HEK293 (cell line): ENCODE results near the gene CDC5L.

Experiments
- CTCF ChIA-PET: fragments of 350-600 bp; formaldehyde crosslinking; extraction: SDS; loops from one replicate; lab custom pipeline; 2021; ENCODE audit warnings: antibody characterized with exemption; lab: Yijun Ruan, JAX
- POLR2A ChIA-PET: fragments of 300-600 bp; formaldehyde crosslinking; extraction: SDS; loops from one replicate; lab custom pipeline; 2020; ENCODE audit warnings: antibody characterized with exemption, inconsistent platforms; lab: Yijun Ruan, JAX
- H3K27ac ChIP-seq: fragments of 200-500 bp; sonication (Bioruptor generic); 2 replicates; pipeline ENCODE4 v1.5.1; 2014; ENCODE audit warnings: low read depth, low read length, control low read depth, inconsistent platforms; ENCODE audit errors: extremely low read depth
- H3K36me3 ChIP-seq, 2 experiments: fragments of 200-500 bp in 1 of 2; sonication (Bioruptor generic) in 1 of 2; 1 replicate in 1 of 2; 2 replicates in 1 of 2; pipeline ENCODE4 v1.5.1; 2014 to 2017; ENCODE audit warnings: inconsistent platforms in 2 of 2, low read length in 2 of 2; ENCODE audit not compliant: control insufficient read depth in 2 of 2, insufficient read depth in 1 of 2
- H3K4me1 ChIP-seq: fragments of 200-500 bp; sonication (Bioruptor generic); 2 replicates; pipeline ENCODE4 v1.5.1; 2014; ENCODE audit warnings: mild to moderate bottlenecking, low read length, inconsistent platforms; ENCODE audit not compliant: control insufficient read depth, insufficient read depth
- H3K4me3 ChIP-seq: 2 replicates; pipeline ENCODE4 v1.5.1; 2011; ENCODE audit warnings: low read depth, mild to moderate bottlenecking, control low read depth, low read length, moderate library complexity
- H3K9me3 ChIP-seq: fragments of 200-500 bp; sonication (Bioruptor generic); 2 replicates; pipeline ENCODE4 v1.5.1; 2014; ENCODE audit warnings: low read depth, low read length, inconsistent platforms; ENCODE audit not compliant: control insufficient read depth, insufficient read depth
- ATF2 ChIP-seq: fragments of 450-650 bp; formaldehyde crosslinking; IDR thresholded peaks from 2 replicates; pipeline ENCODE4 v1.5.1; 2016; ENCODE audit warnings: missing biosample characterization, missing genetic modification characterization, low read depth
- GLIS2 ChIP-seq: fragments of 450-650 bp; formaldehyde crosslinking; IDR thresholded peaks from 2 replicates; pipeline ENCODE4 v1.5.1; 2016; ENCODE audit warnings: missing biosample characterization, missing genetic modification characterization
- HOXC10 ChIP-seq: sonication (generic); formaldehyde crosslinking; IDR thresholded peaks from 2 replicates; pipeline ENCODE4 v1.8.1; 2023; ENCODE audit warnings: mild to moderate bottlenecking, missing genetic modification reagents
- HOXD13 ChIP-seq: sonication (generic); formaldehyde crosslinking; IDR thresholded peaks from 2 replicates; pipeline ENCODE4 v1.8.0; 2022; ENCODE audit warnings: missing genetic modification reagents, borderline replicate concordance
- MEIS1 ChIP-seq: sonication (generic); formaldehyde crosslinking; IDR thresholded peaks from 2 replicates; pipeline ENCODE4 v1.8.1; 2022; ENCODE audit warnings: missing genetic modification reagents, mild to moderate bottlenecking, borderline replicate concordance
- MZF1 ChIP-seq: fragments of 450-650 bp; formaldehyde crosslinking; IDR thresholded peaks from 2 replicates; pipeline ENCODE4 v1.5.1; 2017; ENCODE audit warnings: missing biosample characterization, missing genetic modification characterization, borderline replicate concordance
- PRDM1 ChIP-seq: fragments of 450-650 bp; formaldehyde crosslinking; IDR thresholded peaks from 2 replicates; pipeline ENCODE4; 2016; ENCODE audit warnings: missing biosample characterization, missing genetic modification characterization
- SCRT2 ChIP-seq: fragments of 450-650 bp; formaldehyde crosslinking; IDR thresholded peaks from 2 replicates; pipeline ENCODE4 v1.5.1; 2016; ENCODE audit warnings: missing biosample characterization, missing genetic modification characterization
- SETDB1 ChIP-seq: IDR thresholded peaks from one replicate; pipeline ENCODE4 v1.6.1; 2017; ENCODE audit warnings: mild to moderate bottlenecking, low read length, moderate library complexity, mixed read lengths; ENCODE audit not compliant: insufficient read length
- SP3 ChIP-seq: fragments of 450-650 bp; formaldehyde crosslinking; IDR thresholded peaks from 2 replicates; pipeline ENCODE4 v1.5.1; 2016; ENCODE audit warnings: missing biosample characterization, missing genetic modification characterization
- ZBTB20 ChIP-seq: fragments of 450-650 bp; formaldehyde crosslinking; IDR thresholded peaks from 2 replicates; pipeline ENCODE4 v1.5.1; 2016; ENCODE audit warnings: missing biosample characterization, missing genetic modification characterization
- ZFP41 ChIP-seq: fragments of 450-650 bp; formaldehyde crosslinking; IDR thresholded peaks from 2 replicates; pipeline ENCODE4 v1.5.1; 2016; ENCODE audit warnings: missing biosample characterization, missing genetic modification characterization, borderline replicate concordance
- ZIC2 ChIP-seq: fragments of 450-650 bp; formaldehyde crosslinking; IDR thresholded peaks from 2 replicates; pipeline ENCODE4 v1.5.1; 2016; ENCODE audit warnings: missing biosample characterization, missing genetic modification characterization
- ZNF19 ChIP-seq: fragments of 450-650 bp; formaldehyde crosslinking; IDR thresholded peaks from 2 replicates; pipeline ENCODE4; 2016; ENCODE audit warnings: missing biosample characterization, missing genetic modification characterization, low read depth
- ZNF23 ChIP-seq: fragments of 450-650 bp; formaldehyde crosslinking; IDR thresholded peaks from 2 replicates; pipeline ENCODE4 v1.5.1; 2016; ENCODE audit warnings: missing biosample characterization, missing genetic modification characterization, borderline replicate concordance
- ZNF324 ChIP-seq: fragments of 450-650 bp; formaldehyde crosslinking; IDR thresholded peaks from 2 replicates; pipeline ENCODE4 v1.5.1; 2016; ENCODE audit warnings: missing biosample characterization, missing genetic modification characterization
- ZNF37A ChIP-seq: fragments of 450-650 bp; IDR thresholded peaks from 2 replicates; pipeline ENCODE4 v1.5.1; 2018; ENCODE audit warnings: missing biosample characterization, missing genetic modification characterization
- ZNF398 ChIP-seq: fragments of 450-650 bp; formaldehyde crosslinking; IDR thresholded peaks from 2 replicates; pipeline ENCODE4 v1.5.1; 2017; ENCODE audit warnings: missing biosample characterization, missing genetic modification characterization
- ZNF449 ChIP-seq: fragments of 450-650 bp; formaldehyde crosslinking; IDR thresholded peaks from 2 replicates; pipeline ENCODE4 v1.5.1; 2017; ENCODE audit warnings: missing biosample characterization, mild to moderate bottlenecking, missing genetic modification characterization, moderate library complexity
- ZNF600 ChIP-seq: fragments of 450-650 bp; formaldehyde crosslinking; IDR thresholded peaks from 2 replicates; pipeline ENCODE4 v1.5.1; 2016; ENCODE audit warnings: missing biosample characterization, missing genetic modification characterization
- ZNF658 ChIP-seq: fragments of 450-650 bp; formaldehyde crosslinking; IDR thresholded peaks from 2 replicates; pipeline ENCODE4; 2016; ENCODE audit warnings: missing biosample characterization, missing genetic modification characterization
- ZNF664 ChIP-seq: fragments of 450-650 bp; formaldehyde crosslinking; IDR thresholded peaks from 2 replicates; pipeline ENCODE4 v1.5.1; 2016; ENCODE audit warnings: missing biosample characterization, missing genetic modification characterization
- ZNF76 ChIP-seq: fragments of 450-650 bp; formaldehyde crosslinking; IDR thresholded peaks from 2 replicates; pipeline ENCODE4; 2016; ENCODE audit warnings: low read depth, missing biosample characterization, missing genetic modification characterization, borderline replicate concordance
- ZNF768 ChIP-seq: fragments of 450-650 bp; formaldehyde crosslinking; IDR thresholded peaks from 2 replicates; pipeline ENCODE4 v1.5.1; 2018; ENCODE audit warnings: missing biosample characterization, mild to moderate bottlenecking, missing genetic modification characterization
- ZNF830 ChIP-seq: fragments of 450-650 bp; IDR thresholded peaks from 2 replicates; pipeline ENCODE4 v1.5.0; 2018; ENCODE audit warnings: missing biosample characterization, missing genetic modification characterization, low read depth, mild to moderate bottlenecking, moderate library complexity

Gene CDC5L

GRCh38 chr6:44451803-44452695 is 64.5 kb downstream of the CDC5L start:
- no peak overlapping the region for H3K27ac ChIP-seq
- H3K4me3 ChIP-seq: no peak overlapping the region
- H3K9me3 ChIP-seq: no peaks in the 10 kb centered on the region
- no peak for TF ChIP-seq SETDB1
- no peak for TF ChIP-seq ZNF664 (tag by site-specific recombination)
- no peak for TF ChIP-seq ZNF76
- TF ChIP-seq ZIC2 (tag by site-specific recombination): 0 out of 2 replicates have a peak, but pooled peaks have one; percentile 14
- no peak for TF ChIP-seq ZNF19
- TF ChIP-seq HOXC10 (CRISPR knock-in tag): no peak
- peak; percentile 40; the same call in 1 of the 2 replicates for TF ChIP-seq ZNF600 (tag by site-specific recombination)
- TF ChIP-seq ZNF23: no peak
- TF ChIP-seq GLIS2: no peak
- peak; percentile 55; the same call in 1 of the 2 replicates for TF ChIP-seq SCRT2 (tag by site-specific recombination)
- TF ChIP-seq PRDM1 (tag by site-specific recombination): no peak
- no peak for TF ChIP-seq ZFP41
- no peak for TF ChIP-seq ZNF658 (tag by site-specific recombination)
- peaks cover 18% of the 10 kb centered on the region for H3K4me1 ChIP-seq
- ChIA-PET CTCF (interaction anchor here (0.7 to 15.0 kb wide), 5 partner anchors 8 to 184 kb away, joined by 3 to 302 read pairs (median 8); no protein-coding TSS in a partner anchor), POLR2A (no interaction called here)
- H3K36me3 ChIP-seq: peaks cover 4 to 22% of the 10 kb centered on the region in 2 experiments

- CTCF ChIA-PET: interaction anchor here (0.7 to 15.0 kb wide), 5 partner anchors 9 to 23 kb away, joined by 3 to 302 read pairs (median 8); no protein-coding TSS in a partner anchor
- TF ChIP-seq ATF2: no peak
- TF ChIP-seq ZBTB20 (tag by site-specific recombination): no peak
- TF ChIP-seq ZNF324 (tag by site-specific recombination): no peak
- no peak for TF ChIP-seq MZF1 (tag by site-specific recombination)
- peak; percentile 65; the same call in 1 of the 2 replicates for TF ChIP-seq ZNF37A (tag by site-specific recombination)
- no peak for TF ChIP-seq ZNF768 (tag by site-specific recombination)
- TF ChIP-seq HOXD13: no peak
- no peak for TF ChIP-seq MEIS1 (CRISPR knock-in tag)
- no peak for TF ChIP-seq ZNF830
- no peak for TF ChIP-seq ZNF664 (tag by site-specific recombination)
- 0 out of 2 replicates have a peak, but pooled peaks have one; percentile 12 for TF ChIP-seq SP3 (tag by site-specific recombination)
- no peak for TF ChIP-seq ZNF398 (tag by site-specific recombination)
- TF ChIP-seq ZNF449 (tag by site-specific recombination): no peak
Measured at GRCh38 chr6:44452725-44453124, 65.2 kb downstream of the CDC5L start.

More at GRCh38 chr6:44452725-44453124, 65.2 kb downstream of the CDC5L start:
- Histone ChIP-seq H3K27ac (no peak overlapping the region), H3K4me3 (no peak overlapping the region), H3K36me3 (peaks cover 4 to 18% of the 10 kb centered on the region in 2 experiments), H3K9me3 (no peaks in the 10 kb centered on the region), H3K4me1 (peaks cover 12% of the 10 kb centered on the region)
- POLR2A ChIA-PET: no interaction called here
